Naive thymus-derived CD4-positive, alpha-beta T cell (primary cell): ENCODE results near the gene PIGQ. TPM values are rescaled to one million over a fixed set of nuclear protein-coding genes. Genes with fewer than 3 reads are reported as not detected.
A peak's percentile ranks its signal among the peaks of the same experiment; 100 is the strongest.

Source experiments
- ATAC-seq: fragments of 150-1000 bp; cut with Tn5 transposase; 2 replicates; pipeline ENCODE4 v1.10.0; 2021; ENCODE audit warnings: mild to moderate bottlenecking, moderate library complexity
- CTCF ChIA-PET: fragments of 350-600 bp; sonication (Branson Sonifier 250); formaldehyde crosslinking; loops from one replicate; lab custom pipeline; 2021; ENCODE audit warnings: antibody characterized with exemption; lab: Charles Lee
- POLR2A ChIA-PET: fragments of 350-600 bp; sonication (Branson Sonifier 250); formaldehyde crosslinking; loops from one replicate; lab custom pipeline; 2021; ENCODE audit warnings: antibody characterized with exemption, inconsistent platforms; lab: Charles Lee
- DNase-seq, 9 donors: peaks; one replicate each; pipeline versions ENCODE4 v3.0.0 to v3.0.0-alpha.2; 2020 to 2022; ENCODE audit warnings: mixed read lengths in 1 of 9
- H3K27ac ChIP-seq: one replicate; pipeline ENCODE4 v1.7.0; 2013; ENCODE audit warnings: mild to moderate bottlenecking, low read depth, low read length, moderate library complexity
- H3K27me3 ChIP-seq, 2 donors: one replicate each; pipeline ENCODE4 v1.7.0; 2013; ENCODE audit warnings: low read length in 2 of 2, mild to moderate bottlenecking in 2 of 2, moderate library complexity in 2 of 2; ENCODE audit not compliant: control insufficient read depth in 2 of 2, insufficient read depth in 2 of 2
- H3K36me3 ChIP-seq, 3 experiments: 1 replicate in 2 of 3; 2 replicates in 1 of 3; pipeline ENCODE4 v1.7.0; 2013; ENCODE audit warnings: low read length in 3 of 3, mild to moderate bottlenecking in 3 of 3, moderate library complexity in 1 of 3; ENCODE audit not compliant: insufficient read depth in 3 of 3, control insufficient read depth in 2 of 3
- H3K4me1 ChIP-seq, 2 donors: one replicate each; pipeline ENCODE4 v1.7.0; 2013; ENCODE audit warnings: low read length in 2 of 2, mild to moderate bottlenecking in 2 of 2, moderate library complexity in 1 of 2; ENCODE audit not compliant: control insufficient read depth in 2 of 2, insufficient read depth in 2 of 2
- H3K4me3 ChIP-seq: 2 replicates; pipeline ENCODE4 v1.7.0; 2013; ENCODE audit warnings: mild to moderate bottlenecking, low read length
- H3K9me3 ChIP-seq, 3 experiments: 1 replicate in 2 of 3; 2 replicates in 1 of 3; pipeline ENCODE4 v1.7.0; 2013; ENCODE audit warnings: low read length in 3 of 3; ENCODE audit not compliant: control insufficient read depth in 2 of 3
- H3K27ac Mint-ChIP-seq, 9 donors: one replicate each; pipeline ENCODE4 v1.8.0; 2020 to 2022; ENCODE audit warnings: mixed read lengths in 9 of 9, mild to moderate bottlenecking in 8 of 9, moderate library complexity in 5 of 9, inconsistent platforms in 2 of 9
- H3K27me3 Mint-ChIP-seq, 5 donors: one replicate each; pipeline ENCODE4 v1.8.0; 2021 to 2022; ENCODE audit warnings: mixed read lengths in 5 of 5, mild to moderate bottlenecking in 1 of 5
- H3K36me3 Mint-ChIP-seq, 5 donors: one replicate each; pipeline ENCODE4 v1.8.0; 2020 to 2022; ENCODE audit warnings: mixed read lengths in 5 of 5, mild to moderate bottlenecking in 3 of 5, inconsistent platforms in 1 of 5
- H3K4me1 Mint-ChIP-seq, 7 donors: one replicate each; pipeline ENCODE4 v1.8.0; 2020 to 2022; ENCODE audit warnings: mixed read lengths in 7 of 7, mild to moderate bottlenecking in 3 of 7, inconsistent platforms in 1 of 7
- H3K4me3 Mint-ChIP-seq, 10 donors: one replicate each; pipeline ENCODE4 v1.8.0; 2020 to 2022; ENCODE audit warnings: mild to moderate bottlenecking in 10 of 10, mixed read lengths in 10 of 10, moderate library complexity in 6 of 10, inconsistent platforms in 2 of 10
- H3K9me3 Mint-ChIP-seq, 11 donors: one replicate each; pipeline ENCODE4 v1.8.0; 2020 to 2022; ENCODE audit warnings: mixed read lengths in 11 of 11, mild to moderate bottlenecking in 4 of 11, inconsistent platforms in 1 of 11, moderate library complexity in 1 of 11
- intact Hi-C, 2 donors: fragments of 100-400 bp; cut with micrococcal nuclease; formaldehyde crosslinking; loops; one replicate each; pipeline ENCODE4 v1.15.1; 2023
- polyA plus RNA-seq, 2 donors: library from polyadenylated mRNA; unstranded; fragments of 300-500 nt; fragmentation: Illumina TruSeq; gene quantifications; one replicate each; pipeline ENCODE4 v1.2.3, GENCODE V29; 2021
- total RNA-seq, 6 experiments: library from RNA in 5 of 6; stranded (reverse) in 5 of 6; gene quantifications; 1 replicate in 5 of 6; 2 replicates in 1 of 6; pipeline ENCODE4 v1.2.3 and lab custom pipeline; 2021 to 2026

PIGQ gene
- total and polyA plus RNA-seq, 7 experiments from 2014 or later, result 12.3 to 63.0 (median 43.4) TPM

GRCh38 chr16:560701-561412 is 8.9 kb upstream of the PIGQ start:
- no peak overlapping the region for H3K27ac ChIP-seq
- intact Hi-C loops, result no loop called here
- POLR2A ChIA-PET, result interaction anchor here (0.7 kb wide), 1 partner anchor 713 kb away, joined by 4 read pairs; no protein-coding TSS in a partner anchor
- peaks cover 6 to 20% (median 9%) of the 10 kb centered on the region in 5 donors for H3K27me3 Mint-ChIP-seq
- peaks cover 0 to 3% (median 0%) of the 10 kb centered on the region in 11 donors for H3K9me3 Mint-ChIP-seq
- H3K4me3 ChIP-seq, result no peak overlapping the region
- no peaks in the 10 kb centered on the region for H3K27me3 ChIP-seq
- H3K4me1 ChIP-seq, result no peaks in the 10 kb centered on the region
- no peak overlapping the region for H3K27ac Mint-ChIP-seq
- no peak overlapping the region for H3K4me3 Mint-ChIP-seq
- ATAC-seq (no peak), DNase-seq (no peak)
- CTCF ChIA-PET, result no interaction called here
- H3K9me3 ChIP-seq, result no peaks in the 10 kb centered on the region
- H3K36me3 Mint-ChIP-seq, result no peaks in the 10 kb centered on the region
- H3K4me1 Mint-ChIP-seq, result peaks cover 0 to 7% (median 3%) of the 10 kb centered on the region in 7 donors
- H3K36me3 ChIP-seq, result no peaks in the 10 kb centered on the region

DNA sequence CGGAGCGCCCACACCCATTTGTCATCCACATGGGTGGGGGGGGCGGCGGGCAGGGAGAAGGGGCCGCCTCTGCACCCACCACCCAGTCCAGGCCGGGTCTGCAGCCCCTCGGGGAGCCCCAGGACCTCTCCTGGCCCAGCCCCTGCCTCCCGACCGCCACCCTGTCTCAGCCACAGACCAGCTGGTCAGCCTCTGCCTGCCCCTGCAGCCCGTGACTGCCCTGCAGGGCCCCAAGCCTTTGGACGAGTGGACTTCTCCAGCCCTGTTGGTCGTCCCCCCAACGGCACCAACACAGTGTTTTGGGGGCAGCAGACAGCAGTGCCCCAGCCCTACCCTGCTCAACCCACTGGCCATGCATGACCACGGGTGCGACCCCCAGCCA is 8.4 kb upstream of the PIGQ start:
- Mint-ChIP-seq H3K4me3 (peak overlapping the region in 1 of 10 donors; percentile 34), H3K4me1 (peaks cover 0 to 8% (median 3%) of the 10 kb centered on the region in 7 donors), H3K9me3 (peaks cover 0 to 3% (median 0%) of the 10 kb centered on the region in 11 donors), H3K36me3 (no peaks in the 10 kb centered on the region), H3K27ac (no peak overlapping the region), H3K27me3 (peaks cover 6 to 20% (median 9%) of the 10 kb centered on the region in 5 donors)
- DNase-seq (no peak), ATAC-seq (no peak)
- CTCF ChIA-PET, result no interaction called here
- POLR2A ChIA-PET, result interaction anchor here (0.7 kb wide), 1 partner anchor 713 kb away, joined by 4 read pairs; no protein-coding TSS in a partner anchor
- Histone ChIP-seq H3K27me3 (no peaks in the 10 kb centered on the region), H3K9me3 (no peaks in the 10 kb centered on the region), H3K27ac (no peak overlapping the region), H3K36me3 (no peaks in the 10 kb centered on the region), H3K4me3 (no peak overlapping the region), H3K4me1 (peaks cover under 1 to 3% of the 10 kb centered on the region in 2 donors)
- intact Hi-C loops, result no loop called here

DNA sequence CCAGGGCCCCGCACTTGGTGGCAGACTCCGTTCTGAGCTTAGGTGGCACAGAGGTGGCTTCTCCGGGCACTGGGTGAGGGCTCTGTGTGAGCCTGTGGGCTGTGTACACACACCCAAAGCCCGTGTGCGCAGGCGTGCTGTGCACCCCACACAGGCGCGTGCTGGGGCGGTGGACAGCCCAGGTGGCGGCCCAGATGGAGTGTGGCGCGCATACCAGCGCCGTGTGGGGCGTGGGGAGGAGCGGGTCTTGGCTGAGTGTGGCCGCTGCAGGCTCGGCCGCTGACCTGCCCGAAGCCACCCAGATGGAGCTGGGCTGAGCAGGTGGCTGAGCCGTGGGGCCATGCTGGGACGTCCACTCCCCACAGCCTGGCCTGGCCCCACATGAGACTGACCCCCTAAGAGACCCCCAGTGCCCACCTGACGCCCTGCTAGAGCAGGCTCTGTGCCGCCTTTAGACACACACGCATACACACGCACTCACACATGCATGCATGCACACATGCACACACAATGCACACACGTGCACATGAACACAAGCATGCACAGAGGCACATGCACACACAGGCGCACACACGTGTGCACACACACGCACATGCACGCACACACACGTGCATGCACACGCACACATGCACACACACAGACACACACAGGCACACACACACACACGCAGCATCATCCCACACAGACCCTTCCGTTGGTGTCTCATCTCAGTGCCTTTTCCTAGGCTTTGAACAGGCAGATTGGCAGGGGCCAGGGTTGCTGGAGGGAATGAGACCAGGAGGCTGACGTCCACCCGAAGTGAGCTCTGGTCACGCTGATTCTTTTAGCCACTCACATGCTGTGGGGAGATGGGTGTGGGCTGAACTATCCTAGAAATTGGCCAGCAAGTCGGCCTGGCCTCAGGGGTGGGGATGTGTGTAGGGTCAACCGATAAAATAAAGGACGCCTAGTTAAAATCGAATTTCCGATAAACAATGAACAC is 7.5 kb upstream of the PIGQ start:
- H3K36me3 ChIP-seq, result no peaks in the 10 kb centered on the region
- intact Hi-C loops, result no loop called here
- CTCF ChIA-PET, result no interaction called here
- ATAC-seq, result no peak
- peak overlapping the region in 1 of 9 donors; percentile 8 for H3K27ac Mint-ChIP-seq
- DNase-seq, result no peak
- H3K4me3 Mint-ChIP-seq, result peak overlapping the region in 6 of 10 donors; percentile 6 to 53 (median 36)
- no peak overlapping the region for H3K4me3 ChIP-seq
- no peak overlapping the region for H3K27ac ChIP-seq
- no peaks in the 10 kb centered on the region for H3K9me3 ChIP-seq
- H3K36me3 Mint-ChIP-seq, result no peaks in the 10 kb centered on the region
- H3K4me1 ChIP-seq, result peaks cover 5 to 11% of the 10 kb centered on the region in 2 donors
- H3K4me1 Mint-ChIP-seq, result peaks cover 0 to 16% (median 9%) of the 10 kb centered on the region in 7 donors
- peaks cover 0 to 3% (median 0%) of the 10 kb centered on the region in 11 donors for H3K9me3 Mint-ChIP-seq
- no peaks in the 10 kb centered on the region for H3K27me3 ChIP-seq
- H3K27me3 Mint-ChIP-seq, result peaks cover 6 to 20% (median 9%) of the 10 kb centered on the region in 5 donors
- POLR2A ChIA-PET, result no interaction called here

GRCh38 chr16:563072-563644 is 6.6 kb upstream of the PIGQ start:
- ChIA-PET CTCF (no interaction called here), POLR2A (no interaction called here)
- Mint-ChIP-seq H3K9me3 (peaks cover 0 to 3% (median 0%) of the 10 kb centered on the region in 11 donors), H3K27ac (no peak overlapping the region), H3K27me3 (peaks cover 4 to 18% (median 9%) of the 10 kb centered on the region in 5 donors), H3K4me1 (peaks cover 0 to 21% (median 9%) of the 10 kb centered on the region in 7 donors), H3K4me3 (no peak overlapping the region), H3K36me3 (no peaks in the 10 kb centered on the region)
- DNase-seq (no peak), ATAC-seq (no peak)
- Histone ChIP-seq H3K36me3 (no peaks in the 10 kb centered on the region), H3K9me3 (no peaks in the 10 kb centered on the region), H3K27ac (no peak overlapping the region), H3K27me3 (no peaks in the 10 kb centered on the region), H3K4me1 (peaks cover 5 to 20% of the 10 kb centered on the region in 2 donors), H3K4me3 (no peak overlapping the region)
- intact Hi-C loops, result no loop called here

- no peak for DNase-seq
- Histone ChIP-seq H3K9me3 (no peaks in the 10 kb centered on the region), H3K36me3 (no peaks in the 10 kb centered on the region), H3K4me1 (peaks cover 13 to 32% of the 10 kb centered on the region in 2 donors), H3K4me3 (no peak overlapping the region), H3K27ac (no peak overlapping the region), H3K27me3 (no peaks in the 10 kb centered on the region)
- peaks cover 0 to 29% (median 16%) of the 10 kb centered on the region in 7 donors for H3K4me1 Mint-ChIP-seq
- ChIA-PET CTCF (no interaction called here), POLR2A (no interaction called here)
- intact Hi-C loops, result loop anchor here (5.0 kb wide), 2 partner anchors 72 to 163 kb away; partner anchors contain the start of genes DECR2 (in 1 of the 2) and METTL26 (in 1 of the 2)
- no peak for ATAC-seq
- H3K27me3 Mint-ChIP-seq, result peaks cover 0 to 9% (median 7%) of the 10 kb centered on the region in 5 donors
- H3K4me3 Mint-ChIP-seq, result no peak overlapping the region
- no peaks in the 10 kb centered on the region for H3K36me3 Mint-ChIP-seq
- peaks cover 0 to 3% (median 0%) of the 10 kb centered on the region in 11 donors for H3K9me3 Mint-ChIP-seq
- no peak overlapping the region for H3K27ac Mint-ChIP-seq
These were observed 4.9 kb upstream of the PIGQ start for GRCh38 chr16:564690-565418.
